Ishikawa (cell line): Measurements from ENCODE around the gene TNFRSF1B.

Source experiments
- EP300 ChIP-seq: IDR thresholded peaks from 2 replicates; pipeline ENCODE4 v1.6.1; 2012; ENCODE audit warnings: borderline replicate concordance
- RAD21 ChIP-seq: IDR thresholded peaks from 2 replicates; pipeline ENCODE4 v1.6.1; 2012; ENCODE audit warnings: low read depth
- TEAD4 ChIP-seq: IDR thresholded peaks from 2 replicates; pipeline ENCODE4 v1.6.1; 2012

GRCh38 chr1:12231276-12231595 lies 64.4 kb downstream of the TNFRSF1B start:
- TF ChIP-seq TEAD4: no peak
- TF ChIP-seq EP300: no peak
- no peak for TF ChIP-seq RAD21
